ENCODE measurements around the gene HSD17B8.
A peak's percentile ranks its signal among the peaks of the same experiment; 100 is the strongest.
"Not testable (repeated sequence)": the region's sequence is repeated elsewhere in the genome, so short reads cannot be mapped to it uniquely, and the experiment has no call there.

Gene HSD17B8

DNA sequence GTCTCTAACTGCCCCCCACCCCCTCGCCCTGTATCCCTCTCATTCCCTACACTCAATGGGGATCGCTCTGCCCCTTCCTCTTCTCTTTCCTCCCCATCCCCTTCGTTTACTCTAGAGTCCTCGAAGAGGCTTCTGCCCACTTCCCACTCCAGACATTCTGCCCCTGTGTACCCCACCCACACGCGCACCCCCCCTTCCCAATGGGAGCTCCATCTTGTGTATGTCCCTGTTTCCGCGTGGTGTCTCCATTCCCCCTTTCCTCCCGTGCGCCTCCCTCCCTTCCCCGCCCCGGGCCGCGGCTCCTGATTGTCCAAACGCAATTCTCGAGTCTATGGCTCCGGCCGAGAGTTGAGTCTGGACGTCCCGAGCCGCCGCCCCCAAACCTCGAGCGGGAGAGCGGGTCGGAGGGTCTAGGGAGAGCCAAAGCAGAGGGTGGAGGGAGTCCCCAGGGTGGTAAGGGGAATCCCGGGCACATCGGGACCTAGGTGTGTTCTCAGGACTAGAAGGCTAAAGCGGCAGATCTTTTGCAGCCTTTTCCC is 3.2 kb downstream of the HSD17B8 start:
- DNase-seq = no peak

GRCh38 chr6:33208091-33208967 is 3.9 kb downstream of the HSD17B8 start, which contains the start of gene RING1:
Gene RING1, plus strand, starts transcription at chr6:33208500. Its CDS starts 323 bp downstream, at chr6:33208823.
- peak; percentile 94 for DNase-seq

DNA sequence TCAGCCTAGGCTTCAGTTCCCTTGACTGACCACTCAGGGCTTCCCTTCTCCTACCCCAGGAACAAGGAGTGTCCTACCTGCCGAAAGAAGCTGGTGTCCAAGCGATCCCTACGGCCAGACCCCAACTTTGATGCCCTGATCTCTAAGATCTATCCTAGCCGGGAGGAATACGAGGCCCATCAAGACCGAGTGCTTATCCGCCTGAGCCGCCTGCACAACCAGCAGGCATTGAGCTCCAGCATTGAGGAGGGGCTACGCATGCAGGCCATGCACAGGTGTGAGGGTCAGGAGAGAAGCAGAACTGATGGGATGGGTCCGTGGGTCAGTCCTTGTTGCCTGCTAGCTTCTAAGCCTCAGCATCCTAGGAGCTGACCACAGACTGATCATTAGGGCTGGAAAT is 5.4 kb downstream of the HSD17B8 start:
- DNase-seq = no peak

GRCh38 chr6:33211136-33211535 is 6.7 kb downstream of the HSD17B8 start:
- DNase-seq = no peak

- no peak for DNase-seq
These were observed 7.4 kb downstream of the HSD17B8 start for GRCh38 chr6:33211666-33212422.

DNA sequence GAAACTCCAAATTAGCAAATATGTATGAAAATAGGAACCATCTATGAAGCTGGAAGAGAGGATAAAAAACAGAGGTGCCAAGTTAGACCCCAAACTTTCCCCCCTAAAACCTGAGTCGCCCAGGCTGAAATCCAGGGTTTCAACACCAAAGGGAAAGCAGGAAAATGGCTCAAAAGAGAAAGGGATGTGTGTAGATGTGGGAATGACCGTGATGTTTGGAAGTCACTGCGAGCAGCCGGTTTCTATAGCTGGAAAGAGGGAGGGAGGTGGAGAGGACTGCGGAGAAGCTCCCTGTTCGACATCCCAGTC is 8.4 kb downstream of the HSD17B8 start:
- no peak for DNase-seq

DNA sequence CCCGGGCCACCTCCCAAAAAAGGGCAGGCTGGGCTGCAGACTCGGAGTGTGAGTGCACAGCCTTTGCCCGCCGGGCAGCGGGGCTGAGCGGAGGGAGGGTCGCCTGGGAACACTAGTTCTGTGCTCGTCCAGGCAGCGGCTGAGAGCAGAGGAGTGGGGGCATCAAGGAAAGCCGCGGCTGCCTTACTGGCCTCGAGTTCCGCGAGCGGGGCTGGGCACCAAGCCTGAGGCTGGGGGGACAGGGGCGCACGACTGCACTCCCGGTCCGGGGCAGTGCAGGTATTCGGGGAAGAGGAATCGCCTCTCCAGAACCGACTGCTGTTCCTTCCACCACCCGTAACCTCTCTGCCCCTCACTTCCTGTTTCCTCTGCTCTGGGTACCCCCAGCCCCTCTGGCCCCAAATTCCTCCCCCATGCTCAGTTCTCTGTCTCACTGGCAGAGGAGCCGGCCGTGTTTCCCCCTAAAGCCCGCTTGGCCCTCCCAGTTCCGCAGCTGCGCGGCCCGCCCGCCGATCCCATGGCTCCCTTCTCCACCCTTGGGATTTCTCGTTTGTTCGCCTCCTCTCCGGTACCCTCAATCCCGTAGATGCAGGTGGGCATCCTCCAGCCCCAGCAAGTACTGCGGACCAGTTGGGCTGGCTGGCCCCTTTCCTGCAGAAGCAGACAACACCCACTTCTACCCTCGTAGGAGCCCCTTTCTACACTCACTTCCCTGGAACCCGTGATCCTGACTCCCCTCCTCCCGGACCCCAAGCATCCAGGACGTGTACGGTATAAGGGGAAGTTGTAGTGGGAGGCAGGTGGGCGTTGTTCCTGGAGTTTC is 8.9 kb downstream of the HSD17B8 start:
- DNase-seq = peak; percentile 75

GRCh38 chr6:33213989-33214335 is 9.5 kb downstream of the HSD17B8 start:
- DNase-seq = no peak

DNA sequence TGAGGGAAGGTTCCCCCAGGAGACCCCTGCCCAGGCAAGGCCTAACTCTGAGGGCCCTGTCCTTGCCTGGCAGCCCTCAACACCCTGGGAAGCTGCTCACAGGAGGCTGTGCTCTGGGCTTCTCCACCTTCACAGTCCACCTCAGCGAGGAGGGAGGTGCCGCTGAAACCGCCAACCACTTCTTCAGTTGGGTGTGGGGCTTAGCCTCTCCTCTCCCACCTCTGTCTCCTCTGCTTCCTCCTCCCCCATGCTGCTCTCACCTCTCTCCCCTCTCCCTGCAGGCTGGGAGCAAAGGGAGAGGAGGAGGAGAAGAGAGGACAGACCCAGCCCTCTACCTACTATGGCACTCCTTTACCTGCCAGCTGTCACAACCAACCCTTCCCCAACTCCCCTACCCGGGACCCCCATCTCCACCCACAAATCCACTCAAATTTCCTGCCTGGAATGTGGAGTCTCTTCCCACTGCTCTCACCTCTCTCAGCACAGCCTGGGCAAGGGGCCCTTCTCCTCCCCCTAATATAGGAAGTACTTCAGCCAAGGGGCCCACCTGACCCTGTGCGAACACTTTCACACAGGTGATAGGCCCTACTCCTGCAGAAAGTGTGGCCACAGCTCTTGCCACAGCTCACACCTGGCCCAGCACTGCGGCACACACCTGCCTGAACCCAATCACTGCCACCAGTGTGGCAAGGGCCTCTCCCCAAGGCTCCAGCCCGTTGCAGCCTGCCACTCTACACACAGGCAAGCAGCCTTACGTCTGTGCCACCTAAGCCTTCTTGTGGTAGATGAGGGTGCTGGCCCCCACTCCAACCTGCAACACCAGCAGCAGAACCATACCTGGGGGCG is 11.0 kb downstream of the HSD17B8 start:
- no peak for DNase-seq

- no peak for DNase-seq
These were observed 11.7 kb downstream of the HSD17B8 start for GRCh38 chr6:33216117-33216649.

DNA sequence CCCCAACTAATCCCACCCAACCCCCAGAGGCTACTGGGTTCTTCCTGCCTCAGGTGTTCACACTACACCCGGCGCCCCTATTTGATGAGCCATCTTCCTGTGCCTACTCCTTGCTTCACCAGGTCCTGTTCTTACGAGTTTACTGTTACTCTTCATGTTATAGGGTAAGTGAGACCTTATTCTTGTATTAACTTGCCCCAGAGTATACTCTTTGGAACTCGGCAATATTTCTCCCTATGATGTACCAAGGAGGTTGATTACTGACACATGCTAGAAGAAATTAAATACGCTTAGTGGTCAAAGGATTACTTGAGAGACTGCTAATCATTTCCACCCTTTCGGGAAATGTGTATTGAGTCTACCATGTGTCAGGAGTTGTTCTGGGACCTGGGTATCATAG is 12.8 kb downstream of the HSD17B8 start:
- DNase-seq = no peak

GRCh38 chr6:33217681-33218080 is 13.2 kb downstream of the HSD17B8 start:
- no peak for DNase-seq

GRCh38 chr6:33226503-33227120 is 22.2 kb downstream of the HSD17B8 start:
- not testable (repeated sequence) for DNase-seq

DNA sequence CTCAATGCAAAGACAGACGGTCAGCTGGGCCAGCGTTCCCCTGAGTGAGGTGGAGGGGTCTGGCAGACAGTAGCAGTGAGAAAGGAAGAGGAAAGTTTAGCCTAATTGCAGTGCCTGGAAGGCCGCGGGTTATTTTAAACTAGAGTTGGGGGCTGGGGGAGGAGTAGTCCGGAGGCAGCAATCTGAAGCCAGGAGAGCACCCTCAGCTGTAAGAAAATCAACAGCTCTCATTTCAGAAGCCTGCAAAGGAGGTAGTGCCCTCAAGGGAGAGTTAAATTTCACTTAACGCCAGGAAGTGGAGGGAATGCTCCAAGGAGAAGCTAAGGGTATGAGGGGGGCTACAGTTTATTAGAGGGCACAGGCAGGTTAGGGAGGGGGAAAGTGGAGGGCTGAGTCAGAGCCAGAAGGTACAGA is 30.8 kb downstream of the HSD17B8 start:
- no peak for DNase-seq

DNA sequence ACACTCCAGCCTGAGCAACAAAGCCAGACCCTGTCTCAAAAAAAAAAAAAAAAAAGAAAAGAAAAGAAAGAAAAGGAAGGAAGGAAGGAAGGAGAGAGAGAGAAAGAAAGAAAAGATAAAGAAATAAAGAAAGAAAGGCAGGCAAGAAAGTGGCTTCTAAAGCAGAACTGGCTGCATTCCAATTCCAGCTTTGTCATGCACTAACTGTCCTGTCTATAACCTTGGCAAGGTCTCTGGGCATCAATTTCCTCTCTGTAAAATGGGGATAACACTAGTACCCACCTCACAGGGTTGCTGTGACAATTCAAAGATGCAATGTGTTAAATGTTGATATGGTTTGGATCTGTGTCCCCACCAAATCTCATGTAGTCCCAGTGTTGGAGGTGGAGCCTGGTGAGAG is 31.9 kb downstream of the HSD17B8 start:
- no peak for DNase-seq

DNA sequence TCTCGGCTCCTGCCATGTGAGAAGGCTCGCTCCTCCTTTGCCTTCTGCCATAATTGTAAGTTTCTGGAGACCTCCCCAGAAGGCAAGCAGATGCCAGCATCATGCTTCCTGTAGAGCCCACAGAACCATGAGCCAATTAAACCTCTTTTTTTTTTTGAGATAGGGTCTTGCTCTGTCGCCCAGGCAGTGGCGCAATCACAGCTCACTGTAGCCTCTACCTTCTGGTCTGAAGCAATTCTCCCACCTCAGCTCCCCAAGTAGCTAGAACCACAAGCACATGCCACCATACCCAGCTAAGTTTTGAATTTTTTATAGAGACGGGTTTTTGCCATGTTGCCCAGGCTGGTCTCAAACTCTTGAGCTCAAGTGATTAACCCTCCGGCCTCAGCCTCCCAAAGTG is 32.4 kb downstream of the HSD17B8 start:
- DNase-seq = no peak

DNA sequence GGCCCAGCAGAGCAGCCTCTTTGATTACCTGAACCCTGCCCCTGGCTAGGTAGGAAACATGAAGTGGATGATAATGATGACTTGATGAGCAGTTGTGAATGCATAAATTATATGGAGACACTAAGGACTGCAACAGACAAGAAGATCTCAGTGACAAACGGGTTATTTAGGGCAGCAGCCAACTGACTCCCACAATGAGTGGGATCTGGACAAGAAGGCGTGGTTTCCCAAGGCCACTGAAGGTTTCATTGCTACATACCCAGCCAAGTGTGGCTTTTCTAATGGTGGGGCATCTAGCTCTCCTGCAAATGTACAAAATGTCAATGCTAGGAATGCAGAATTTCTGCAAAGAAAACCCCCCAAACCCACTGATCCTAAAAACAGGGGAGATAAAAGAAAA is 33.3 kb downstream of the HSD17B8 start:
- no peak for DNase-seq

DNA sequence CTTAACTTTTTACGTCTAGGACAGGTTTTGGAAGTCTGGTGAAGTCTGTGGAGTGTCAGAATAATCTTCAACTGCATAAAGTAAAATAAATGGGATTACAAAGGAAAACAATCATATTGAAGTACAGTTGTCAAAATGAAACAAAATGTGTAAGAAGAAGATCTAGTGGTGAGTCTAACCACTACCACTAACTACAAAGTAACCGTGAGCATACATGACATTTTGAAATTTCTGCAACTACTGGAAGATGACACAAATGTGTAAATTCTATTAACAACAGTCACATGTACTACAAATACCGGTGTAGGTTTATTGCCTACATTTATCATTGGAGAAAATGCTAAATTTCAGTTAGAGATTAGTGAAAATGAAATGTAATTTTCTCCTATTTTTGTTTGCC is 37.5 kb downstream of the HSD17B8 start:
- no peak for DNase-seq

DNA sequence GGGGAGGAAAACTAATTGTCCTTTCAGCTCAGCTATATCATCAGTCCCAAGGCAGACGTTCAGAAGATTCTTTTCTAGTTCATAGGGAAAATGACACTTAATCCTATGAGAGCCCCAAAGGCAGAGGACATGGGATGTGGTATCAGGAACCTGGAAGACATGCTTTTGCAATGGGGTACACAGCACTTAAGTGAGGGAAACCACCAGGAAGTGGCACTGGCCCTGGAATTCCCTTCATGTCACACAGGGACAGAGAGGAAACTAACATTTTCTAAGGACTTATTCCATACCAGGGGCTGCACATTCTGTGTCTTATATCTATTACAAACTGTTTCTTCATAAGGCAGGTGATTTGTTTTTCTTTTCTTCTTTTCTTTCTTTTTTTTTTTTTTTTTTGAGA is 39.0 kb downstream of the HSD17B8 start:
- no peak for DNase-seq

DNA sequence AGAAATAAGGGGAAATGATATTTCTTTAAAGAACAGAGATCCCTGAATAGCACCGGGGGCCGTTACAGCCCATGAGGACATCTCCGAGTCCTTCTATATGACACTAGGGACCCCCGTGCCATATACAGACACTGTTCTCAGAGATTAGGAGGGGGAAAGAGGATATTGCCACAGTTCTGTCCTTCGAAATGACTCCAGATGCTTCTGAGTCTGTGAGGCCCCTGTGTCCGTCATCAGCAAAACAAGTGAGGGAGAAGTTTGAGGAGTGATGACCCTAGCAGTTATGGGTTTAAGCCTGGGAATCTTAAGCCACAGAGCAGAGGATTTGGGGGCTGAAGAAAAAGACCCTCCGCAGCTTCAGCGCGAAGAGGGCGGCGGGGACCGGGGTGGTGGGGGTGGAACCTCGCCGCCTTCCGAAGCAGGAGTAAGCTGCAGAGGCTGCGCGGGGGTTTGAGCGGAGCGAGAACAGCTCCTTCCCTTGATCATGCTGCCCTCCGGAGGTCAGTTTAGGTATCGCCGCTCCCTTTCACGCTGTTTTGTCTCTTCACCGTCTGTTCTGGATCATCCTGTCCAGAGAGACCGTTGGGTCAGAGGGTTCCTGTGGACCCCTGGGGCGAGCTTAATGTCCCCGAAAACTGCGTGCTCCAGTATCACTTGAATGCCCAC is 43.7 kb downstream of the HSD17B8 start:
- DNase-seq = peak; percentile 98

GRCh38 chr6:33248643-33248931 is 44.1 kb downstream of the HSD17B8 start:
- DNase-seq = no peak
